Spleen (tissue), 7 donors: ENCODE results near the gene ANKRD29.

Experiments used
- POLR2A ChIP-seq, 3 donors: fragments of 450-650 bp; IDR thresholded peaks; one replicate each; pipeline ENCODE4 v1.5.1; 2017; ENCODE audit warnings: antibody characterized with exemption in 3 of 3, mild to moderate bottlenecking in 1 of 3
- POLR2AphosphoS5 ChIP-seq, 3 donors: sonication (generic); formaldehyde crosslinking; IDR thresholded peaks; one replicate each; pipeline ENCODE4 v1.5.1; 2017; ENCODE audit warnings: antibody characterized with exemption in 3 of 3
- TF ChIP-seq, protein P1 (sequence below), 11 experiments: fragments of 200-600 bp in 7 of 11; fragments of 450-650 bp in 4 of 11; sonication (generic) in 4 of 11; IDR thresholded peaks in 8 of 11; conservative IDR thresholded peaks in 3 of 11; 1 replicate in 7 of 11; 2 replicates in 4 of 11; pipeline versions ENCODE4 v1.4.0 to v1.8.0; 2016 to 2021; ENCODE audit warnings: antibody characterized with exemption in 11 of 11, inconsistent platforms in 4 of 11, mild to moderate bottlenecking in 1 of 11
- donor health status: DM: no; HTN: no; CAD: no; lungs with moderate emphysema.
- donor health status: DM: no; HTN: no; CAD: no.
- donor health status: DM: no; HTN: no; CAD: no.

DNA sequence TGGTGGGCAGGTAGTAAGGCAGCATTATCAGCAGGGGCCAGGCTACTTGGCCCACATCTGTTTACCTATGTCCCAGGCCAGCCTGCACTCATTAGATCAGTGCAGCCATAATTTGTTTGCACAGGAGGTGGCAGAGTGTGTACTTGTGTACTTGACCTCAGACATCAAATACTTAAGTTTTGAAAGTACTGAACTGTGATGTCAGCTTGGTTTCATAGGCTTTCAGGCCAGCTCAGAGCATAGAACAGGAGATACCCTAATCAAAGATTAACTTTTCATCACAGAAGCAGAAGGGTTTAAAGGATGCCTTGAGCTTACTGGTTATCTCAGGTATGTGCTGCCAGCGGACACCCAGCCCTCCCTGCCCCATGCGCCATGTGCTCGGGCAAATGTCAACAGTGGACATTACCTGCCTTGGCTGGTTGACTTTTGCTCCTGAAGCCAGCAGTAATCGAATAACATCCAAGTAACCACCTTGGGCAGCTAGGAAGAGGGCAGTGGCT lies 33.2 kb downstream of the ANKRD29 start:
- TF ChIP-seq, protein P1, sequence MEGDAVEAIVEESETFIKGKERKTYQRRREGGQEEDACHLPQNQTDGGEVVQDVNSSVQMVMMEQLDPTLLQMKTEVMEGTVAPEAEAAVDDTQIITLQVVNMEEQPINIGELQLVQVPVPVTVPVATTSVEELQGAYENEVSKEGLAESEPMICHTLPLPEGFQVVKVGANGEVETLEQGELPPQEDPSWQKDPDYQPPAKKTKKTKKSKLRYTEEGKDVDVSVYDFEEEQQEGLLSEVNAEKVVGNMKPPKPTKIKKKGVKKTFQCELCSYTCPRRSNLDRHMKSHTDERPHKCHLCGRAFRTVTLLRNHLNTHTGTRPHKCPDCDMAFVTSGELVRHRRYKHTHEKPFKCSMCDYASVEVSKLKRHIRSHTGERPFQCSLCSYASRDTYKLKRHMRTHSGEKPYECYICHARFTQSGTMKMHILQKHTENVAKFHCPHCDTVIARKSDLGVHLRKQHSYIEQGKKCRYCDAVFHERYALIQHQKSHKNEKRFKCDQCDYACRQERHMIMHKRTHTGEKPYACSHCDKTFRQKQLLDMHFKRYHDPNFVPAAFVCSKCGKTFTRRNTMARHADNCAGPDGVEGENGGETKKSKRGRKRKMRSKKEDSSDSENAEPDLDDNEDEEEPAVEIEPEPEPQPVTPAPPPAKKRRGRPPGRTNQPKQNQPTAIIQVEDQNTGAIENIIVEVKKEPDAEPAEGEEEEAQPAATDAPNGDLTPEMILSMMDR (IDR thresholded peaks at IDR 0.05 in 8 of 11, conservative IDR thresholded peaks at IDR 0.05 in 3 of 11) = no peak
- TF ChIP-seq POLR2AphosphoS5 (IDR thresholded peaks at IDR 0.05) = no peak
- TF ChIP-seq POLR2A (IDR thresholded peaks at IDR 0.05) = no peak
